HepG2 (cell line): ENCODE measurements around the gene TMEM273. TPM values are rescaled to one million over a fixed set of nuclear protein-coding genes. Genes with fewer than 3 reads are reported as not detected.

Experiments used
- ATAC-seq: fragments of 200-7000 bp; cut with Tn5 transposase; 3 replicates; pipeline ENCODE4 v1.9.1; 2020; ENCODE audit warnings: mild to moderate bottlenecking, moderate library complexity
- BruUV-seq: library from RNA; stranded (reverse); fragments of 400-500 nt; replicated peaks from 2 replicates; lab custom pipeline; 2021; lab: Mats Ljungman, UMichigan
- CTCF ChIA-PET: fragments of 300-600 bp; formaldehyde crosslinking; extraction: SDS; loops from one replicate; lab custom pipeline; 2021; ENCODE audit warnings: low total read pairs, inconsistent platforms, low intra/inter-chr PET ratio; lab: Yijun Ruan, JAX
- POLR2A ChIA-PET: fragments of 350-600 bp; sonication (Branson Sonifier 250); formaldehyde crosslinking; loops from one replicate; lab custom pipeline; 2020; ENCODE audit warnings: antibody characterized with exemption, inconsistent platforms; lab: Yijun Ruan, JAX
- DNase-seq: peaks from one replicate; pipeline ENCODE4 v3.0.0-alpha.2; 2015; ENCODE audit warnings: low spot score
- FAIRE-seq: peaks from 3 replicates; lab custom pipeline; 2011; peaks lifted over from hg19 to GRCh38; lab: Jason Lieb, UNC
- H2AFZ ChIP-seq: one replicate; pipeline ENCODE4 v1.6.1; 2011; ENCODE audit warnings: low read length, inconsistent platforms
- H3K27ac ChIP-seq: fragments of 300-600 bp; 3 replicates; pipeline ENCODE4 v1.8.0; 2011; ENCODE audit warnings: mixed run types, mild to moderate bottlenecking, mixed read lengths, low read length, inconsistent platforms; ENCODE audit not compliant: insufficient read depth; ENCODE audit errors: extremely low read length
- H3K27me3 ChIP-seq, 2 experiments: fragments of 200-600 bp in 1 of 2; 2 replicates in 1 of 2; 3 replicates in 1 of 2; pipeline versions ENCODE4 v1.6.0 to v1.8.0; 2011; ENCODE audit warnings: low read length in 2 of 2, mild to moderate bottlenecking in 2 of 2, moderate library complexity in 2 of 2, inconsistent platforms in 1 of 2; ENCODE audit not compliant: insufficient read depth in 2 of 2, control insufficient read depth in 1 of 2
- H3K36me3 ChIP-seq, 2 experiments: fragments of 200-600 bp in 1 of 2; replicated peaks in 1 of 2; 2 replicates in 1 of 2; 3 replicates in 1 of 2; pipeline versions ENCODE4 v1.5.1 to v1.8.0; 2011; ENCODE audit warnings: low read length in 2 of 2, inconsistent platforms in 1 of 2; ENCODE audit not compliant: insufficient read depth in 2 of 2, control insufficient read depth in 1 of 2
- H3K4me1 ChIP-seq: 2 replicates; pipeline ENCODE4 v1.5.1; 2012; ENCODE audit warnings: low read length, inconsistent platforms; ENCODE audit not compliant: insufficient read depth
- H3K4me2 ChIP-seq: 2 replicates; pipeline ENCODE4 v1.6.0; 2011; ENCODE audit warnings: low read depth, low read length, inconsistent platforms
- H3K4me3 ChIP-seq, 3 experiments: fragments of 200-600 bp in 1 of 3; sonication (generic), shearing (Covaris generic) in 1 of 3; replicated peaks in 1 of 3; 2 replicates each; pipeline ENCODE4 v1.5.1; 2011 to 2016; ENCODE audit warnings: low read length in 3 of 3, inconsistent platforms in 2 of 3, low read depth in 2 of 3, mild to moderate bottlenecking in 2 of 3, control low read depth in 1 of 3, mixed read lengths in 1 of 3; ENCODE audit not compliant: insufficient read depth in 1 of 3
- H3K79me2 ChIP-seq: one replicate; pipeline ENCODE4 v1.6.1; 2011; ENCODE audit warnings: low read length, inconsistent platforms; ENCODE audit not compliant: insufficient read depth
- H3K9ac ChIP-seq: 2 replicates; pipeline ENCODE4 v1.6.0; 2011; ENCODE audit warnings: mild to moderate bottlenecking, low read depth, low read length, inconsistent platforms; ENCODE audit not compliant: insufficient read depth
- H3K9me3 ChIP-seq: 2 replicates; pipeline ENCODE4 v1.5.1; 2012; ENCODE audit warnings: mild to moderate bottlenecking, low read length
- H4K20me1 ChIP-seq: 2 replicates; pipeline ENCODE4 v1.6.0; 2011; ENCODE audit warnings: inconsistent platforms, mild to moderate bottlenecking, low read length, moderate library complexity; ENCODE audit not compliant: insufficient read depth
- FOXA3 ChIP-seq: IDR thresholded peaks from 2 replicates; pipeline ENCODE4 v1.6.1; 2016; ENCODE audit warnings: missing genetic modification reagents, missing compliant biosample characterization
- MNT ChIP-seq: fragments of 450-650 bp; IDR thresholded peaks from 2 replicates; pipeline ENCODE4 v1.6.1; 2016
- NFYC ChIP-seq: IDR thresholded peaks from 2 replicates; pipeline ENCODE4 v1.6.1; 2016; ENCODE audit warnings: missing genetic modification reagents, missing compliant biosample characterization
- PRDM15 ChIP-seq: sonication (generic); formaldehyde crosslinking; IDR thresholded peaks from 2 replicates; pipeline ENCODE4 v1.4.0; 2020; ENCODE audit warnings: missing genetic modification reagents
- RBAK ChIP-seq: sonication (generic); formaldehyde crosslinking; IDR thresholded peaks from 2 replicates; pipeline ENCODE4 v1.5.1; 2020; ENCODE audit warnings: mild to moderate bottlenecking, missing genetic modification reagents
- SSRP1 ChIP-seq: IDR thresholded peaks from 2 replicates; pipeline ENCODE4 v1.6.1; 2016; ENCODE audit warnings: control low read depth
- TBX3 ChIP-seq: fragments of 450-650 bp; IDR thresholded peaks from 2 replicates; pipeline ENCODE4 v1.6.1; 2017; ENCODE audit warnings: antibody characterized with exemption, mild to moderate bottlenecking, inconsistent platforms, borderline replicate concordance
- ZBTB25 ChIP-seq: IDR thresholded peaks from 2 replicates; pipeline ENCODE4 v1.6.1; 2018; ENCODE audit warnings: missing genetic modification reagents
- ZNF3 ChIP-seq: IDR thresholded peaks from 2 replicates; pipeline ENCODE4 v1.7.0; 2017; ENCODE audit warnings: inconsistent platforms
- ZNF414 ChIP-seq: sonication (generic); formaldehyde crosslinking; IDR thresholded peaks from 2 replicates; pipeline ENCODE4 v1.5.0; 2020; ENCODE audit warnings: missing genetic modification reagents
- ZNF451 ChIP-seq: sonication (generic); formaldehyde crosslinking; IDR thresholded peaks from 2 replicates; pipeline ENCODE4 v1.5.0; 2020; ENCODE audit warnings: mild to moderate bottlenecking, missing genetic modification reagents
- ZNF782 ChIP-seq: sonication (generic); formaldehyde crosslinking; IDR thresholded peaks from 2 replicates; pipeline ENCODE4 v1.4.0; 2020; ENCODE audit warnings: missing genetic modification reagents, mild to moderate bottlenecking, borderline replicate concordance
- ZNF816 ChIP-seq: sonication (generic); formaldehyde crosslinking; IDR thresholded peaks from 2 replicates; pipeline ENCODE4 v1.8.0; 2022; ENCODE audit warnings: missing genetic modification reagents, mild to moderate bottlenecking, borderline replicate concordance
- WGBS: methylation state at CpG from one replicate; pipeline ENCODE4 v1.1.6; 2017; ENCODE audit warnings: low lambda C conversion rate; 5-methylcytosine and 5-hydroxymethylcytosine counted together
- in situ Hi-C: cut with HindIII; loops from 2 replicates; pipeline ENCODE4 v1.10.0; 2017; ENCODE audit warnings: low pct_unique_long_range_greater_than_20kb; ENCODE audit not compliant: extremely low pct_ligation_motif_present
- intact Hi-C: fragments of 100-400 bp; cut with micrococcal nuclease; formaldehyde crosslinking; loops from one replicate; pipeline ENCODE4 v1.10.0; 2022; ENCODE audit not compliant: unreplicated experiment
- polyA plus RNA-seq, 8 experiments: library from polyadenylated mRNA; depleted of rRNA in 3 of 8; stranded (reverse) in 7 of 8; unstranded in 1 of 8; fragments of >200 nt; fragmentation: Illumina TruSeq in 4 of 8; extraction: Trizol in 4 of 8; gene quantifications; 2 replicates each; pipeline versions ENCODE4 v1.2.1 to v1.2.3, GENCODE V29; 2011 to 2016; ENCODE audit warnings: low read depth in 4 of 8, missing spikeins in 1 of 8, mixed read lengths in 1 of 8; ENCODE audit not compliant: insufficient read depth in 1 of 8
- total RNA-seq, 5 experiments: library from RNA; depleted of rRNA; stranded (reverse); fragments of >200 nt; fragmentation: Illumina TruSeq; extraction: Trizol; gene quantifications; 2 replicates each; pipeline ENCODE4 v1.2.3, GENCODE V29; 2016; ENCODE audit warnings: low read depth in 1 of 5

The TMEM273 gene
- total and polyA plus RNA-seq, 2 of the 13 experiments (the other 11 are each of a cell fraction or from before 2014, with no cell fraction given) = not detected

GRCh38 chr10:49112851-49113250 is 75.3 kb downstream of the TMEM273 start (continued):
- TF ChIP-seq ZNF816 (CRISPR knock-in tag) (no peak), ZNF414 (CRISPR knock-in tag) (no peak), ZBTB25 (CRISPR knock-in tag) (no peak), ZNF3 (CRISPR knock-in tag) (no peak), NFYC (no peak), ZNF782 (CRISPR knock-in tag) (no peak), TBX3 (no peak), ZNF451 (CRISPR knock-in tag) (no peak), SSRP1 (CRISPR knock-in tag) (no peak)

- TF ChIP-seq PRDM15 (CRISPR knock-in tag) (no peak), RBAK (CRISPR knock-in tag) (no peak), FOXA3 (no peak), MNT (peak; percentile 86)
- in situ Hi-C loops (no loop called here), intact Hi-C loops (no loop called here)
- no peak for FAIRE-seq
- H4K20me1 ChIP-seq = no peaks in the 10 kb centered on the region
- H3K9ac ChIP-seq = no peak overlapping the region
- H3K4me2 ChIP-seq = no peak overlapping the region
- peaks cover 2 to 8% of the 10 kb centered on the region in 2 experiments; a peak in 2 of 5 replicates for H3K27me3 ChIP-seq
- no peaks in the 10 kb centered on the region for H3K36me3 ChIP-seq
- BruUV-seq = no TSS peak
- 7% methylated on average over 3 of the region's 3 CpGs for WGBS
- no peaks in the 10 kb centered on the region for H3K79me2 ChIP-seq
- no peak overlapping the region for H2AFZ ChIP-seq
- POLR2A ChIA-PET = no interaction called here
- no peak overlapping the region for H3K4me3 ChIP-seq
- ATAC-seq = no peak
- no peaks in the 10 kb centered on the region for H3K9me3 ChIP-seq
- H3K27ac ChIP-seq = no peak overlapping the region
- CTCF ChIA-PET = no interaction called here
- H3K4me1 ChIP-seq = no peaks in the 10 kb centered on the region
- no peak for DNase-seq
Measured at GRCh38 chr10:49112098-49112497, 76.1 kb downstream of the TMEM273 start.
